Measurements from ENCODE around the gene ZBED3.
"Not testable (repeated sequence)": the region's sequence is repeated elsewhere in the genome, so short reads cannot be mapped to it uniquely, and the experiment has no call there.

The ZBED3 gene

DNA sequence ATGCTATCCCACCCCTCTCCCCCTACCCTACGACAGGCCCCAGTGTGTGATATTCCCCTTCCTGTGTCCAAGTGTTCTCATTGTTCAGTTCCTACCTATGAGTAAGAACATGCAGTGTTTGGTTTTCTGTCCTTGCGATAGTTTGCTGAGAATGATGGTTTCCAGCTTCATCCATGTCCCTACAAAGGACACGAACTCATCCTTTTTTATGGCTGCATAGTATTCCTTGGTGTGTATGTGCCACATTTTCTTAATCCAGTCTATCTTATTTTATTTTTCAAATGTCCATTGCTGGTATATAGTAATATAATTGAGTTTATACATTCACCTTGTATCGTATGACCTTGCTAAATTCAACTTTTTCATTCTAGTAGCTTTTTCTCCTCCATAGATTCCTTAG lies 19.9 kb upstream of the ZBED3 start:
- H3K27ac ChIP-seq (ENCODE audit: insufficient read depth, low read length, poor library complexity, severe bottlenecking); H3K36me3 ChIP-seq (ENCODE audit: control insufficient read depth, insufficient read depth, low read length); H3K4me1 ChIP-seq (ENCODE audit: control insufficient read depth, insufficient read depth, low read length, poor library complexity, severe bottlenecking); H3K9me3 ChIP-seq (ENCODE audit: control insufficient read depth, low read length); H3K27me3 ChIP-seq (replicated peaks; ENCODE audit: control insufficient read depth, insufficient read depth, low read length, poor library complexity, severe bottlenecking); H3K4me3 ChIP-seq (ENCODE audit: insufficient read depth, low read depth, low read length, poor library complexity, severe bottlenecking); DNase-seq: not testable (repeated sequence)

DNA sequence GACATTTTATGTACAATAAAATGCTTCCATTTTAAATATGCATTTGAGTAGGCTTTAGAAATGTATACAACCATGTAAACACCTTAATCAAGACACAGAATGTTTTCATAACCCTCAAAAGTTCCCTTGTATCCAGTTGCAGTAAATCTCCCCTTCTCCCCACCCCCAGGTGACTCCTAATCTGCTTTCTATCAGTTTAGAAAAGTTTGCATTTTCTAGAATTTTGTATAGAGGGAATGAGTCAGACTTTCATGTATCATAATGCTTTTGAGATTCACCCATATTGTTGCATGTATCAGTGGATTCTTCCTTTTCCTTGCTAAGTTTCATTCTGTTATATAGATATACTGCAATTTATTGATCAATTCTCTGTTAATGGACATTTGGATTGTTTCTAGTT lies 17.7 kb upstream of the ZBED3 start:
- H3K27me3 ChIP-seq (replicated peaks; ENCODE audit: control insufficient read depth, insufficient read depth, low read length, poor library complexity, severe bottlenecking): no peaks in the 10 kb centered on the region
- no peak overlapping the region for H3K4me3 ChIP-seq (ENCODE audit: insufficient read depth, low read depth, low read length, poor library complexity, severe bottlenecking)
- no peak overlapping the region for H3K27ac ChIP-seq (ENCODE audit: insufficient read depth, low read length, poor library complexity, severe bottlenecking)
- H3K4me1 ChIP-seq (ENCODE audit: control insufficient read depth, insufficient read depth, low read length, poor library complexity, severe bottlenecking): no peaks in the 10 kb centered on the region
- H3K36me3 ChIP-seq (ENCODE audit: control insufficient read depth, insufficient read depth, low read length): no peaks in the 10 kb centered on the region
- no peak for DNase-seq
- no peaks in the 10 kb centered on the region for H3K9me3 ChIP-seq (ENCODE audit: control insufficient read depth, low read length)

DNA sequence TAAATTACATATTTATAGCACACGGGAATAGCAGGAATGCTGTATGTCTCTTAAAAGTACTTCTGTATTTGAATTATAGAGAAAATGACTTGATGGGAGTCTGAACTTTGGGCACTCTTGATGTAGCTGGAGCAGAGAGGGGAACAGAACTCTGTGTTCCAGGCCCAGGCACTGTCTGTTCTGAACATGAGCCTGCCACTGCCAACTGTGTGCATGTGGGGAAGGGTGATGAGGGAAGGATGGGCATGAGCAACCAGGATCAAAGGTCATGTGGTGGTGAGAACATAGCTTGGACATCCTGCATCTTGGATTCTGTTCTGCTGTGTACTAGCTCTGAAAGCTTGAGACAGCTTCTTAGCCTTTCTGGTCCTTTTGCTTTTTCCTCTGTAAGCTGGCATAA lies 16.4 kb upstream of the ZBED3 start:
- Histone ChIP-seq H3K4me3 (ENCODE audit: insufficient read depth, low read depth, low read length, poor library complexity, severe bottlenecking) (no peak overlapping the region), H3K9me3 (ENCODE audit: control insufficient read depth, low read length) (no peaks in the 10 kb centered on the region), H3K36me3 (ENCODE audit: control insufficient read depth, insufficient read depth, low read length) (no peaks in the 10 kb centered on the region), H3K27ac (ENCODE audit: insufficient read depth, low read length, poor library complexity, severe bottlenecking) (no peak overlapping the region), H3K27me3 (replicated peaks; ENCODE audit: control insufficient read depth, insufficient read depth, low read length, poor library complexity, severe bottlenecking) (no peaks in the 10 kb centered on the region), H3K4me1 (ENCODE audit: control insufficient read depth, insufficient read depth, low read length, poor library complexity, severe bottlenecking) (no peaks in the 10 kb centered on the region)
- DNase-seq: no peak

DNA sequence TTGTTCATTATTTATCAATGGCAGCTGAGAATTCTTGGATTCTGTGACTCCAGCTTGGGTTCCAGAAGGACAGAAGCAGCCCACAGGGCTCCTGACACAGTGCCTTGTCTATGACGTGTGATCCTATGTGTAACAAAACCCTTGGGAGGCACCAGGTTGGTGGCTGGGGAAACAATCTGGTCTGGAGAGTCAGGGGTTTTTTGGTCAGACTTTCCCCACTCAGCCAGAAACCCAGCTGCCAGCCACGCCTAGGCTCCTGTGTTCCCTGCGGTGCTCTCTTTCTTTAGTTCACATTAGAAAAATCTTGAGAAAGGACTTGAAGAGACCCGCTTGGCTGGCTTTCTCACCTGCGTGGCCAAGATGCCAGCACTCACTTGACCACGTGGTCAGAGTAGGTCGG lies 15.5 kb upstream of the ZBED3 start:
- Histone ChIP-seq H3K27ac (ENCODE audit: insufficient read depth, low read length, poor library complexity, severe bottlenecking) (no peak overlapping the region), H3K36me3 (ENCODE audit: control insufficient read depth, insufficient read depth, low read length) (no peaks in the 10 kb centered on the region), H3K9me3 (ENCODE audit: control insufficient read depth, low read length) (no peaks in the 10 kb centered on the region), H3K27me3 (replicated peaks; ENCODE audit: control insufficient read depth, insufficient read depth, low read length, poor library complexity, severe bottlenecking) (no peaks in the 10 kb centered on the region), H3K4me1 (ENCODE audit: control insufficient read depth, insufficient read depth, low read length, poor library complexity, severe bottlenecking) (no peaks in the 10 kb centered on the region), H3K4me3 (ENCODE audit: insufficient read depth, low read depth, low read length, poor library complexity, severe bottlenecking) (no peak overlapping the region)
- DNase-seq: no peak

DNA sequence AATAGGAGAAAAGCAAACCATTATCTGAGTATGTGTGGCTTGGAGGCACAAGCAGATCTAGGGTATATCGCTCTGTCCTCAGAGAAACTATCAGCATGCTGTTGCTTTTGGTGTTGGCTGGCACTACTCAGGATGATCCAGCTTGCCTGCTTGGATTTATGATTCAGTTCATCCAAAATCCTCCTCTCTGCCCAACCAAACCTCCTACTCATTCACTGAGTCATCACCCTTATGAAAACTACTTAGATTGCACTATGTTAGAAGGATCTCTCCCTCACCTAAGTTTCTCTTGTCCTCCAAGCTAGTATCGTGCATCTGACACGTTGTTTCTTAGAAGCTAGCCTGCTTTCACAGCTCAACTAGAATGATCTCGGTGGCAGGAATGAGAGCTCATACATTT lies 14.2 kb upstream of the ZBED3 start:
- Histone ChIP-seq H3K27ac (ENCODE audit: insufficient read depth, low read length, poor library complexity, severe bottlenecking) (no peak overlapping the region), H3K36me3 (ENCODE audit: control insufficient read depth, insufficient read depth, low read length) (no peaks in the 10 kb centered on the region), H3K4me1 (ENCODE audit: control insufficient read depth, insufficient read depth, low read length, poor library complexity, severe bottlenecking) (no peaks in the 10 kb centered on the region), H3K27me3 (replicated peaks; ENCODE audit: control insufficient read depth, insufficient read depth, low read length, poor library complexity, severe bottlenecking) (no peaks in the 10 kb centered on the region), H3K9me3 (ENCODE audit: control insufficient read depth, low read length) (no peaks in the 10 kb centered on the region), H3K4me3 (ENCODE audit: insufficient read depth, low read depth, low read length, poor library complexity, severe bottlenecking) (no peak overlapping the region)
- DNase-seq: no peak

DNA sequence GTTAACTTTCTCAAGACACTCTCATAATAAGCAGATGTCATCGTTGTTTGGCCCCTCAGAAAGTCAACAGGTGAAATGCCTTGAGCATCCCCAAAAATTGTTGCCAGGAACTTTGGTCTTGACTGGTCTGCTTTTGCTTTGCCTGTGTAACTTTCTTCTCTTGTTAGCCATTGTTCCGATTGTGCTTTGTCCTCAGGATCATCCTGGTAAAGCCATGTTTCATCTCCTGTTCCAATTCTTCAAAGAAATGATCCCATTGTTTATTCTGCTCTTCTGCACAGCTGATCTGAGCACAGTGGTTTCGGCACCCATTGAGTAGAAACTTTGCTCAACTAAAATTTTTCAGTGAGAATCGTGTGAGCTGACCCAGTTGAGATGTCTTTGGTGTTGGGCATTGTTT lies 8.1 kb upstream of the ZBED3 start:
- H3K4me1 ChIP-seq (ENCODE audit: control insufficient read depth, insufficient read depth, low read length, poor library complexity, severe bottlenecking): no peaks in the 10 kb centered on the region
- H3K27ac ChIP-seq (ENCODE audit: insufficient read depth, low read length, poor library complexity, severe bottlenecking): no peak overlapping the region
- no peaks in the 10 kb centered on the region for H3K9me3 ChIP-seq (ENCODE audit: control insufficient read depth, low read length)
- no peaks in the 10 kb centered on the region for H3K27me3 ChIP-seq (replicated peaks; ENCODE audit: control insufficient read depth, insufficient read depth, low read length, poor library complexity, severe bottlenecking)
- no peaks in the 10 kb centered on the region for H3K36me3 ChIP-seq (ENCODE audit: control insufficient read depth, insufficient read depth, low read length)
- H3K4me3 ChIP-seq (ENCODE audit: insufficient read depth, low read depth, low read length, poor library complexity, severe bottlenecking): no peak overlapping the region
- no peak for DNase-seq

DNA sequence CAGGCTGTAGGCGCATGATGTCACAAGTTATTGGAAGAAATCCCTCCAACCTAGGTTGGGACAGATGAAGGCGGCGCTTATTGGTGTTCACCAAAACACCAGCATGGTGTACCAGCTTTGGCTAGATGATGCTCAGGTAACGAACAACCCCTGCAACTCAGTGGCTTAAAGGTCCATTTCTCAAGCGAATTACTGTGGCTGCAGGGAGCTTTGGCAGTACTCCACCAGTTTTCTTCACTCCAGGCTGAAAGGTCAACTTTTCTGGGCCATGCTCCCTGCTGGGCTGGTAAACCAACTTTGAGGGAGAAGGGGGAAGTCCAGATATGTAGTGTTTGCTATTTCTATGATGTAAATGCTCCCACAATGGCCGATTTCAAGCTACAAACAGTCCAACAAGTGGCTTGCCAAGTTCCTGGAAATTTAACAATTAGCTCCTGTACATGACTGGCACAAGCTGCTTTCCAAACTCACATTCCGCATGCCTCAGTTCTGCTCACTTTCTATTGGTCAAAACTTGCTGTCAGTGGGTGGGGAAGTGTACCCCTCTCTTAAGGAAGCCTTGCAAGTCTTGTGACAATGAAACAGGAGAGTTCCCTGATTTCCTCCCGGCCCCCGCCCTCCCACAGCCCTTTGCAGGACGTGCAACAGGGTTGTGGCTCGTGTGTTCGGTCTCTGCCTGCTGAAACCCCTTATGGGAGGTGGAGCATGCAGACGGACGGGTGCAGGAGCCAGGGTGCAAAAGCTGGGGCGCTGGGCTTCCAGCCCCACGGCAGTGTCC lies 588 bp upstream of the ZBED3 start:
- Histone ChIP-seq H3K4me1 (ENCODE audit: control insufficient read depth, insufficient read depth, low read length, poor library complexity, severe bottlenecking) (peaks cover 5% of the 10 kb centered on the region), H3K9me3 (ENCODE audit: control insufficient read depth, low read length) (no peaks in the 10 kb centered on the region), H3K36me3 (ENCODE audit: control insufficient read depth, insufficient read depth, low read length) (no peaks in the 10 kb centered on the region), H3K4me3 (ENCODE audit: insufficient read depth, low read depth, low read length, poor library complexity, severe bottlenecking) (peak overlapping the region; percentile 86), H3K27ac (ENCODE audit: insufficient read depth, low read length, poor library complexity, severe bottlenecking) (no peak overlapping the region), H3K27me3 (replicated peaks; ENCODE audit: control insufficient read depth, insufficient read depth, low read length, poor library complexity, severe bottlenecking) (no peaks in the 10 kb centered on the region)
- no peak for DNase-seq

DNA sequence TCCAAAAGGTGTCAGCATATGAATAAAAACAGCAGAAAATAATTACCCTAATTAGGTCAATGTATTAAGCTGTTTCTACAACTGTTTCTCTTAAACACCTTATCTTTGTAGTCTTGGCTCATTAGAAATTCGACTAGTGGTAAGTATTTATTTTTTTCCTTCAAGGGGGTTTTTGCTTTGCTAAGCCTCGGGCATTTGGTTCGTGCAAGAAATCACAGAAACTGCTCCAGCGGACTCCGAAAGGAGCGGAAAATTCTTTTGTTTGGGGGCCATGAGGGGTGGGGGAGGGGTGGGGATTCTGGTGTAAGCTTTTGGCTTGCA lies 757 bp downstream of the ZBED3 start:
- no peak for DNase-seq
- Histone ChIP-seq H3K9me3 (ENCODE audit: control insufficient read depth, low read length) (no peaks in the 10 kb centered on the region), H3K4me1 (ENCODE audit: control insufficient read depth, insufficient read depth, low read length, poor library complexity, severe bottlenecking) (peaks cover 5% of the 10 kb centered on the region), H3K27me3 (replicated peaks; ENCODE audit: control insufficient read depth, insufficient read depth, low read length, poor library complexity, severe bottlenecking) (no peaks in the 10 kb centered on the region), H3K36me3 (ENCODE audit: control insufficient read depth, insufficient read depth, low read length) (no peaks in the 10 kb centered on the region), H3K4me3 (ENCODE audit: insufficient read depth, low read depth, low read length, poor library complexity, severe bottlenecking) (peak overlapping the region; percentile 86), H3K27ac (ENCODE audit: insufficient read depth, low read length, poor library complexity, severe bottlenecking) (no peak overlapping the region)

DNA sequence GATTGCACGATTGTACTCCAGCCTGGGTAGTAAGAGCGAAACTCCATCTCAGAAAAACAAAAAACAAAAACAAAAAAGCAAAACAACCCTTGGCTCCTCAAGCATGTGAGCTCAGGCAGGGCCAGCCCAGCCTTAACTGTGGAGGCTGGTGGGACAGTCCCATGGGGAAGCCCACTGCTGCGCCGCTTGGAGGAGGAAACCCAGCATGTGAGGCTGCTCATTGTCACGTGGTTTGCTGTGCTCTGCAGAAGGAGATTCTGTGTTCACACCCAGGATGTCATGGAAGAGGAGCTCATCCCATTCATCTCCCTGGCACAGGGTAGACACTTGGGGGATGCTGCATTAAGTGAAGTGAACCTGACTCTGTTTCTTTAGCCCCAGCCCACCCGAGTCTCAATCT lies 4.0 kb downstream of the ZBED3 start:
- no peaks in the 10 kb centered on the region for H3K27me3 ChIP-seq (replicated peaks; ENCODE audit: control insufficient read depth, insufficient read depth, low read length, poor library complexity, severe bottlenecking)
- peaks cover 5% of the 10 kb centered on the region for H3K4me1 ChIP-seq (ENCODE audit: control insufficient read depth, insufficient read depth, low read length, poor library complexity, severe bottlenecking)
- no peaks in the 10 kb centered on the region for H3K36me3 ChIP-seq (ENCODE audit: control insufficient read depth, insufficient read depth, low read length)
- no peaks in the 10 kb centered on the region for H3K9me3 ChIP-seq (ENCODE audit: control insufficient read depth, low read length)
- H3K4me3 ChIP-seq (ENCODE audit: insufficient read depth, low read depth, low read length, poor library complexity, severe bottlenecking): no peak overlapping the region
- H3K27ac ChIP-seq (ENCODE audit: insufficient read depth, low read length, poor library complexity, severe bottlenecking): no peak overlapping the region
- DNase-seq: no peak

DNA sequence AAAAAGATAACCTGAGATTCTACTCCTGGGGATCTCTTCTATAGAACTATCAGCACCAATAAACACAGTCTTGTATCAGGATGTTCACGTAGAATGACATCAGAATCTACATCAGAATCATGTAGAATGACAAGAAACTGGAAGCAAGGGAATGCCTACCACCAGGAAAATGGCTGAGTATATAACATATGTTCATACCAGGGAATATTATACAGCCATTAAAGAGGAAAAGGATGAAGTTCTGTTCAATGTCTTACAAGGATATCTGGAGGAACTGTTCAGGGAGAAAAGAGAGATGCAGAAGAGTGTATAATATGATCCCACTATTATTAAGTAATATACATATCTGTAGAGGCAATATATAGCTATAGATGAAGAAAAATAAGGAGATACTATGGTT lies 4.8 kb downstream of the ZBED3 start:
- DNase-seq: no peak
- Histone ChIP-seq H3K27me3 (replicated peaks; ENCODE audit: control insufficient read depth, insufficient read depth, low read length, poor library complexity, severe bottlenecking) (no peaks in the 10 kb centered on the region), H3K9me3 (ENCODE audit: control insufficient read depth, low read length) (no peaks in the 10 kb centered on the region)

More for the DNA sequence above, 4.8 kb downstream of the ZBED3 start:
- Histone ChIP-seq H3K27ac (ENCODE audit: insufficient read depth, low read length, poor library complexity, severe bottlenecking) (no peak overlapping the region), H3K4me1 (ENCODE audit: control insufficient read depth, insufficient read depth, low read length, poor library complexity, severe bottlenecking) (peaks cover under 1% of the 10 kb centered on the region), H3K4me3 (ENCODE audit: insufficient read depth, low read depth, low read length, poor library complexity, severe bottlenecking) (no peak overlapping the region), H3K36me3 (ENCODE audit: control insufficient read depth, insufficient read depth, low read length) (no peaks in the 10 kb centered on the region)
